Ovary (tissue), 3 donors: ENCODE results near the gene ATG2B.

ENCODE experiments used
- EP300 ChIP-seq: sonication (generic); formaldehyde crosslinking; IDR thresholded peaks from one replicate; pipeline ENCODE4 v1.6.1; 2017; ENCODE audit warnings: antibody characterized with exemption
- POLR2A ChIP-seq: fragments of 450-650 bp; IDR thresholded peaks from one replicate; pipeline ENCODE4 v1.6.1; 2017; ENCODE audit warnings: antibody characterized with exemption, mild to moderate bottlenecking, moderate library complexity
- TF ChIP-seq, protein P1 (sequence below), 3 donors: fragments of 450-650 bp in 2 of 3; fragments of 200-600 bp in 1 of 3; IDR thresholded peaks; one replicate each; pipeline versions ENCODE4 v1.5.1 to v1.8.0; 2016 to 2022; ENCODE audit warnings: antibody characterized with exemption in 3 of 3, mild to moderate bottlenecking in 1 of 3
- donor health status: DM: no; HTN: no; CAD: no.

DNA sequence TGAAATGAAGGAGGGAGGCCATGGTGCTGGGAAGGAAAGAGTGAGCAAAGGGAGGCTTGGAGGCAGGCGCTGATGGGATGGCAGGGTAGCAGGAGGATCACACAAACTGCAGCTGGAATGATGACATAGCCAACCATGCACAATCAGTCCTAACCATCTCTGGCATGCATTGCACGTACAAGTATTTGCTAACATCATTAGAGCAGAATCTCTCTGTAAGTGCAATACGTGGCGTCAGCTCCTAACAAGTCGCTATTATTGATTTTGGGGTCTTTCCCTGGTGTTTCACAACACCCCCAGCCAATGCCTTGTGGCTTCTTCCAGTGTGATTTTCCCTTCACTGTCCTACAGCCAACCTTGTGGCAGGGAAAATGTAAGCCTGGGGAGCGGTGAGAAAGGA, 88.6 kb downstream of the ATG2B start:
- TF ChIP-seq, protein P1, sequence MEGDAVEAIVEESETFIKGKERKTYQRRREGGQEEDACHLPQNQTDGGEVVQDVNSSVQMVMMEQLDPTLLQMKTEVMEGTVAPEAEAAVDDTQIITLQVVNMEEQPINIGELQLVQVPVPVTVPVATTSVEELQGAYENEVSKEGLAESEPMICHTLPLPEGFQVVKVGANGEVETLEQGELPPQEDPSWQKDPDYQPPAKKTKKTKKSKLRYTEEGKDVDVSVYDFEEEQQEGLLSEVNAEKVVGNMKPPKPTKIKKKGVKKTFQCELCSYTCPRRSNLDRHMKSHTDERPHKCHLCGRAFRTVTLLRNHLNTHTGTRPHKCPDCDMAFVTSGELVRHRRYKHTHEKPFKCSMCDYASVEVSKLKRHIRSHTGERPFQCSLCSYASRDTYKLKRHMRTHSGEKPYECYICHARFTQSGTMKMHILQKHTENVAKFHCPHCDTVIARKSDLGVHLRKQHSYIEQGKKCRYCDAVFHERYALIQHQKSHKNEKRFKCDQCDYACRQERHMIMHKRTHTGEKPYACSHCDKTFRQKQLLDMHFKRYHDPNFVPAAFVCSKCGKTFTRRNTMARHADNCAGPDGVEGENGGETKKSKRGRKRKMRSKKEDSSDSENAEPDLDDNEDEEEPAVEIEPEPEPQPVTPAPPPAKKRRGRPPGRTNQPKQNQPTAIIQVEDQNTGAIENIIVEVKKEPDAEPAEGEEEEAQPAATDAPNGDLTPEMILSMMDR (IDR thresholded peaks at IDR 0.05) = no peak
- no peak for TF ChIP-seq EP300
- no peak for TF ChIP-seq POLR2A
